ENCODE data around the gene APH1B. TPM values are rescaled to one million over a fixed set of nuclear protein-coding genes. Genes with fewer than 3 reads are reported as not detected.

Gene APH1B
- total RNA-seq, 1 experiment from 2014 or later, result 20.9 TPM

DNA sequence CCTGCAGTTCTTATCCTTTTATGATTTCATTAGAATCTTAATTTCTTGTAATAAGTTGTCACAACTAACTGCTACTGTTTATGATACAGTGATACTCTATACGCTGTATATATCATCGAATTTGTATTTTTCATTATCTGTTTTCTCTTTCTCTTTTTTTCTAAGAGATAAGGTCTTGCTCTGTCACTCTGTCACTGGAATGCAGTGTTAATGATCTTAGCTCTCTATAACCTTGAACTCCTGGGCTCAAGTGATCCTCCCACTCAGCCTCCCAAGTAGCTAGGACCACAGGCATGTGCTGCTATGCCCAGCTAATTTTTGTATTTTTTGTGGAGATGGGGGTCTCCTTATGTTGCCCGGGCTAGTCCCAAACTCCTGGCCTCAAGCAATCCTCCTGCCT, 14.8 kb downstream of the APH1B start:
- Histone ChIP-seq H2AK5ac (ENCODE audit: insufficient read length, low read length) (no peak overlapping the region), H3K4me2 (ENCODE audit: insufficient read depth, insufficient read length, low read length) (no peak overlapping the region), H3K23ac (ENCODE audit: insufficient read length, low read depth, low read length) (no peak overlapping the region), H3K23me2 (ENCODE audit: insufficient read length, low read depth, low read length, poor library complexity, severe bottlenecking) (no peaks in the 10 kb centered on the region), H4K91ac (ENCODE audit: insufficient read length, low read depth, low read length) (no peak overlapping the region), H3K4me1 (ENCODE audit: insufficient read depth, low read length) (no peaks in the 10 kb centered on the region), H4K20me1 (ENCODE audit: control insufficient read depth, insufficient read depth, insufficient read length) (no peaks in the 10 kb centered on the region), H2BK12ac (ENCODE audit: insufficient read length, low read depth, low read length) (no peak overlapping the region), H2BK5ac (ENCODE audit: insufficient read length, low read length) (no peak overlapping the region), H3K27ac (ENCODE audit: insufficient read length, low read depth, low read length) (no peak overlapping the region), H4K5ac (ENCODE audit: insufficient read length, low read depth, low read length) (no peak overlapping the region), H3K79me2 (ENCODE audit: insufficient read depth, low read length) (no peaks in the 10 kb centered on the region), H3K27me3 (ENCODE audit: insufficient read depth, low read length) (no peaks in the 10 kb centered on the region), H4K8ac (replicated peaks; ENCODE audit: insufficient read length, low read depth, low read length) (no peak overlapping the region), H3K14ac (ENCODE audit: insufficient read depth, low read length) (no peak overlapping the region), H3K18ac (ENCODE audit: insufficient read length, low read depth, low read length) (no peak overlapping the region), H3K4ac (ENCODE audit: low read depth, low read length) (no peak overlapping the region), H3K9me3 (ENCODE audit: control insufficient read depth, low read depth, low read length) (no peaks in the 10 kb centered on the region), H2BK120ac (ENCODE audit: low read depth, low read length, poor library complexity, severe bottlenecking) (no peak overlapping the region), H3K56ac (ENCODE audit: insufficient read length, low read depth, low read length) (no peak overlapping the region), H3T11ph (ENCODE audit: low read length) (no peak overlapping the region), H2AFZ (ENCODE audit: low read length) (no peak overlapping the region), H3K9ac (ENCODE audit: extremely low read depth, insufficient read length, low read length) (no peak overlapping the region), H2BK15ac (ENCODE audit: low read depth, low read length) (no peak overlapping the region), H3K79me1 (ENCODE audit: insufficient read depth, low read depth, low read length, poor library complexity, severe bottlenecking) (no peaks in the 10 kb centered on the region), H2BK20ac (ENCODE audit: low read depth, low read length, poor library complexity, severe bottlenecking) (no peak overlapping the region)
- DNase-seq, result no peak
- no CpG with 5 or more reads among the region's 3 CpGs for WGBS (ENCODE audit: extremely low coverage, insufficient read length, low lambda C conversion rate)
- Mint-ChIP-seq H3K27me3 (ENCODE audit: low read depth) (no peaks in the 10 kb centered on the region), H3K27ac (no peak overlapping the region), H3K4me1 (0 out of 4 replicates have a peak, but pooled peaks cover 0 to 3% of the 10 kb centered on the region in 2 experiments), H3K36me3 (ENCODE audit: insufficient read depth in 1 of 3, low read depth in 3 of 3) (peaks cover 0 to 7% (median 7%) of the 10 kb centered on the region in 3 experiments; a peak in 3 of 7 replicates), H3K4me3 (no peak overlapping the region), H3K9me3 (no peaks in the 10 kb centered on the region)
- TF ChIP-seq, protein P1, sequence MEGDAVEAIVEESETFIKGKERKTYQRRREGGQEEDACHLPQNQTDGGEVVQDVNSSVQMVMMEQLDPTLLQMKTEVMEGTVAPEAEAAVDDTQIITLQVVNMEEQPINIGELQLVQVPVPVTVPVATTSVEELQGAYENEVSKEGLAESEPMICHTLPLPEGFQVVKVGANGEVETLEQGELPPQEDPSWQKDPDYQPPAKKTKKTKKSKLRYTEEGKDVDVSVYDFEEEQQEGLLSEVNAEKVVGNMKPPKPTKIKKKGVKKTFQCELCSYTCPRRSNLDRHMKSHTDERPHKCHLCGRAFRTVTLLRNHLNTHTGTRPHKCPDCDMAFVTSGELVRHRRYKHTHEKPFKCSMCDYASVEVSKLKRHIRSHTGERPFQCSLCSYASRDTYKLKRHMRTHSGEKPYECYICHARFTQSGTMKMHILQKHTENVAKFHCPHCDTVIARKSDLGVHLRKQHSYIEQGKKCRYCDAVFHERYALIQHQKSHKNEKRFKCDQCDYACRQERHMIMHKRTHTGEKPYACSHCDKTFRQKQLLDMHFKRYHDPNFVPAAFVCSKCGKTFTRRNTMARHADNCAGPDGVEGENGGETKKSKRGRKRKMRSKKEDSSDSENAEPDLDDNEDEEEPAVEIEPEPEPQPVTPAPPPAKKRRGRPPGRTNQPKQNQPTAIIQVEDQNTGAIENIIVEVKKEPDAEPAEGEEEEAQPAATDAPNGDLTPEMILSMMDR (conservative IDR thresholded peaks at IDR 0.05), result no peak
